GM21447 (cell line): ENCODE measurements around the gene TCEAL1.
"Not testable (repeated sequence)": the region's sequence is repeated elsewhere in the genome, so short reads cannot be mapped to it uniquely, and the experiment has no call there.

ENCODE experiments used
- ATAC-seq: cut with Tn5 transposase; IDR thresholded peaks from one replicate; pipeline ENCODE4 v1.9.1; 2021; ENCODE audit not compliant: unreplicated experiment

The TCEAL1 gene, protein sequence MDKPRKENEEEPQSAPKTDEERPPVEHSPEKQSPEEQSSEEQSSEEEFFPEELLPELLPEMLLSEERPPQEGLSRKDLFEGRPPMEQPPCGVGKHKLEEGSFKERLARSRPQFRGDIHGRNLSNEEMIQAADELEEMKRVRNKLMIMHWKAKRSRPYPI

GRCh38 chrX:103628386-103629317 lies at the start of gene TCEAL1:
TSS of gene TCEAL1 (plus strand) at chrX:103628975. CDS start at chrX:103629917, 942 bp downstream.
- ATAC-seq = peak; percentile 63

DNA sequence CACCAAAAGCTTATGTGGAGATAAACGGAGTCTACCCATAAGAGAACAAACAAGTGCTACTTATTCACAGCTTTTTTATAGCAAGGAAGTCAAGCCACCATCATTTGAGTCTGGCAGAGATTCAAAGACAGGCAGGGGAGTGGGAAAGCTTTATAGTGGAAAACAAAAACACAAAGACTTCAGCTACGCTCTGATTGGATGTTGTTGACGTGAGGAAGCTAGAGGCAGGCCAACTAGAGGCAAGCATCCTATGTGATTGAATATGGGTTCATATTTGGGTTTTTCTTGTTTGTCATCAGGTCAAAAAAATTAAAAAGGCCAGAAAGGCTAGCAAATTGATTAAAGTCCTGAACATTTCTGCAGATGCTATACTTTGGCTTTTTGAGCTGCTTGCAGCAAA lies 44.2 kb upstream of the TCEAL1 start:
- no peak for ATAC-seq

DNA sequence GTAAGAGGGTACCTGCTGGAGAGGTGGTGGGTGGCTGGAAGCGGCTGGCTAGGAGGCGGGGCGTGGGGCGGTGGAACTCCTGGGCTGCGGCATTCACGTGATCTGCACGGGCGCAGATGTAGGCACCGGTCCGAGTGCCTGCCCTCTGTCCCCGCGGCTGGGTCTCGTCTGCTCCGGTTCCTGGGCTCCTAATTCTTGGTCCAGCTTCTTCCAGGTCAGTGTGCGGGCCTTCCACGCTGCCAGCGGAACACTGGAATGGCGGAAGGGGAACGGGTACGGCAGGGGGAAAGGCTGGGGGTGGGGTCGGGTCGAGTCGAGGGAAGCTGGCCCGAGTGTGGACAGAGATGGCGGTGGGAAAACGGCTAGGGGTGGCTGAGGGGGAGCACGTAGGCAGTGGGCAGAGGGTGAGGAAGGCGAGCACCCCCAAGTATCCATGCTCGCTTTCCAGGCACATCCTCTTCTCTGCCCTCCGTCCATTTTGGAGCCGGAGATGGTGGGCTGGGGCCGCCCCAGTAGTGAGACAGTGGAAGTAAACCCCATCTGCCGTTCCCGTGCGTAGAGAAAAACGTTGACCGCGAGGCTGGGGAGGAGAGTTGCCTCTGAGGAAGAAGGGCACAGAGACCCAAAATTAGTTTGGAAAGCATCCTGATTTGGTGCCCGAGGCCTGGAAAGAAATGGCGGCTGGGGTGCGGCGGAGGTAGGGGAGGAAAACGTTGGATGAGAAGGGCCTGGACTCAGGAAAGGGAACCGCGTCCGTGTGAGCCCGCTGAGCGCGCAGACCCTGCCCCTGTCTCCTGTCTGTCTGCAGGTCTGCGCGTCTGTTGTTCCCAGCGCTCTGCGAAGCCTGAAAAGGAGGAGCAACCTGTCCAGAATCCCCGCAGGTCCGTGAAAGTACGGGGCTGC lies 43.1 kb upstream of the TCEAL1 start, which contains the start of gene TCEAL4:
TSS of gene TCEAL4 (plus strand) at position 105 of the 903 bp plus-strand sequence. CDS start 1,161 bp downstream, outside the sequence.
- peak; percentile 90 for ATAC-seq

DNA sequence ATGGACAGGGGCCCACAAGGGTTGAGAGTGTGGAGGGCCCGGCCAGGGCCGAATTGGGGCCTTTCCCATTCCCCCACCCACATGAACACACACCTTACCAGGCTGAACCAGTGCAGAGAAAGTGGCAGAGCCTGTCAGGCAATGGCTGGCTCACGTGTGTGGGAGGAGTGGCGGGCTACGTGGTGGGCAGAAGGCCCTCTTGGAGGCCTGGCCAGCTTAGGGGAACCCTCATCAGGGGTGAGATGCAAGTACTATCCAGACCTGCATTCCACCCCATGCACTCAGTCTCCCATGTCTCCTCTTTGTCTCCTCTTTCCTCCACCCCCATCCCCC lies 42.5 kb upstream of the TCEAL1 start:
- ATAC-seq = peak; percentile 24

DNA sequence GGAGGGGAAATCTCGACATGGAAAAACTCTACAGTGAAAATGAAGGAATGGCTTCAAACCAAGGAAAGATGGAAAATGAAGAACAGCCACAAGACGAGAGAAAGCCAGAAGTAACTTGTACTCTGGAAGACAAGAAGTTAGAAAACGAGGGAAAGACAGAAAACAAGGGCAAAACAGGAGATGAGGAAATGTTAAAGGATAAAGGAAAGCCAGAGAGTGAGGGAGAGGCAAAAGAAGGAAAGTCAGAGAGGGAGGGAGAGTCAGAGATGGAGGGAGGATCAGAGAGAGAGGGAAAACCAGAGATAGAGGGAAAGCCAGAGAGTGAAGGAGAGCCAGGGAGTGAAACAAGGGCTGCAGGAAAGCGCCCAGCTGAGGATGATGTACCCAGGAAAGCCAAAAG lies 42.1 kb upstream of the TCEAL1 start:
- no peak for ATAC-seq

GRCh38 chrX:103592295-103592694 lies 36.5 kb upstream of the TCEAL1 start:
- ATAC-seq = not testable (repeated sequence)

DNA sequence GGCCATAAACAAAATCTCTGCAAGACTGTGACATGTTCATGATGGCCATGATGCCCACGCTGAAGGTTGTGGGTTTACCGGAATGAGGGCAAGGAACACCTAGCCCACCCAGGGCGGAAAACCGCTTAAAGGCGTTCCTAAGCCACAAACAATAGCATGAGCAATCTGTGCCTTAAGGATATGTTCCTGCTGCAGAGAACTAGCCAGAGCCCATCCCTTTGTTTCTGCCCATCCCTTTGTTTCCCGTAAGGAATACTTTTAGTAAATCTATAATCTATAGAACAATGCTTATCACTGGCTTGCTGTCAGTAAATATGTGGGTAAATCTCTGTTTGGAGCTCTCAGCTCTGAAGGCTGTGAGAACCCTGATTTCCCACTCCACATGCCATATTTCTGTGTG lies 33.6 kb upstream of the TCEAL1 start:
- ATAC-seq = not testable (repeated sequence)

DNA sequence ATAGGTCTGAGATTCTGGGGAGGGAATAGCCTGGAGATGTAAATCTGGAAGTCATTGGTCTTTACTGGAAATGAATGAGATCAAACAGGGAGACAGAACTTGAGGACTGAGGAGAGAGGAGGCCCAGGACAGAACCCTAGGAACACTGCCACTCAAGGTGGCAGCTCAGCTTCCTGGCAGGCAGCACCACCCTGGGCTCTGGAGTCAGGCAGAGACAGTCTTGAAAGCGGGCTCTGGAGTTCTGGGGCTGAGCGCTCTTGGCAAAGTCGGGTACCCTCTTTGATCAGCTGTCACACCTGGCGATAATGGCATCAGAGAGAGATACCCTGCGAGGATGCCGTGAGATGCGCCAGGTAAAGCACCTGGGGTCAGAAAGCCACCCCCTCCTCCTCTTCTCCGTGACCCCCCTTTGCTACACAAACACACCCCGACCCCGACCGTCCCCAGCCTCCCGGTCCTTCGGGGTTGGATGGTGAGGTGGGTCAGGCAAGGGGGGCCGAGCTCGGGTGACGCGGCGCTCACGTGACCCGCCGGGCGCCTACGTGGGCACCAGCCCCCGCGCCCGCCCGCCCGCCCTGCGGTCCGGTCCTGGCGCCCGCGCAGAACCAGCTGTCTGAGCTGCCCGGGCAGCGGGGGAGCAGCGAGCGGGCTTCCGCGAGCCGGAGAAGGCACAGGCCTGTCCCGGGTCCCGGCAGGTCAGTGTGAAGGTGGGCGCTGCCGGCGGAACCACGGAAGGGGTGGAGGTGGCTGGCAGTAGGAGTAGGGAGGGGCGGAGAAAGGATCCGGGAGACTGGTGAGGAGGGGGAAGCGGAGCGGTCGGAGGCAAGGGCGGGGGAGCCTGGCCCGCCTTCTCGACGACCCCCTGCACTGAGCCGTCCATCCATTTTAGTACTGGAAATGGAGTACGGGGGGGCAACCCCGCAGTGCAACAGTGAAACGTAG lies 21.1 kb upstream of the TCEAL1 start, which contains the start of gene TCEAL3:
TSS of gene TCEAL3 (plus strand) at position 600 of the 942 bp plus-strand sequence. CDS start 1,102 bp downstream, outside the sequence.
- peak; percentile 73 for ATAC-seq

DNA sequence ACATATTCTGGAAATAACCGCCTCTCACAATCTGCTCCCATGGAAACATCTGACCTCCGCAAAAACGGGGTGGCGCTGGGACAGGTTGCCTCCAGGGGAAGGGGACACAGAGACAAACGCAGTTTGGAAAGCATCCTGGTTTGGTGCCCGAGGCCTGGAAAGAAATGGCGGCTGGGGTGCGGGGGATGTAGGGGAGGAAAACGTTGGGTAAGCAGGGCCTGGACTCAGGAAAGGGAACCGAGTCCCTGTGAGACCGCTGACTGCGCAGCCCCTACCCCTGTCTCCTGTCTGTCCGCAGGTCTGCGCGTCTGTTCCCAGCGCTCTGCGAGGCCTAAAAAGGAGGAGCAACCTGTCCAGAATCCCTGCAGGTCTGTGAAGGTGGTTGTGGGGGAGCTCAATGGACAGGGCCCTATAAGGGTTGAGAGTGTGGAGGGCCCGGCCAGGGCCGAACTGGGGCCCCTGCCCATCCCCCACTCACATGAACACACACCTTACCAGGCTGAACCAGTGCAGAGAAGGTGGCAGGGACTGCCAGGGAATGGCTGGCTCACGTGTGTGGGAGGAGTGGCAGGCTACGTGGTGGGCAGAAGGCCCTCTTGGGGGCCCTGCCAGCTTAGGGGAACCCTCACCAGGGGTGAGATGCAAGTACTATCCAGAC lies 20.3 kb upstream of the TCEAL1 start:
- peak; percentile 37 for ATAC-seq

GRCh38 chrX:103610282-103610681 lies 18.5 kb upstream of the TCEAL1 start:
- ATAC-seq = no peak

GRCh38 chrX:103613362-103613890 lies 15.3 kb upstream of the TCEAL1 start:
- no peak for ATAC-seq

DNA sequence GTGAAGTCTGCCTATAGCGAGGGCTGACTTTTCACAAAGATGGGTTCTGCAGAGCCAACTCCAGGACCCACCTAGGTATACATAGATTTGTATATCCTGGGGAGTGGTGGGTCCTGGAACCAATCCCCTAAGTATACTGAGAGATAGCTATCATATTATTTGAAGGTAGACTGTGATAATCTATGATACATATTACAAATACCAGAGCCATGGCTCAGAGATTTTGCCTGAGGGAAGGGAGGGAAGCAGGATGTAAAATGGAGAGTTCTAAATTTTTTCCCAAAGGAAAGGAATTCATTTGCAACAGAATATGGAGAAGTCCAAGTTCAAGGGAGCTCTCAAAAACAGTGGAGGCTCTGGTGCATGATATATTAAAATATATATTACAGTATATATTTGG lies 13.8 kb upstream of the TCEAL1 start:
- no peak for ATAC-seq

GRCh38 chrX:103615781-103616371 lies 12.9 kb upstream of the TCEAL1 start:
- ATAC-seq = no peak

GRCh38 chrX:103616676-103617186 lies 12.0 kb upstream of the TCEAL1 start:
- ATAC-seq = no peak

DNA sequence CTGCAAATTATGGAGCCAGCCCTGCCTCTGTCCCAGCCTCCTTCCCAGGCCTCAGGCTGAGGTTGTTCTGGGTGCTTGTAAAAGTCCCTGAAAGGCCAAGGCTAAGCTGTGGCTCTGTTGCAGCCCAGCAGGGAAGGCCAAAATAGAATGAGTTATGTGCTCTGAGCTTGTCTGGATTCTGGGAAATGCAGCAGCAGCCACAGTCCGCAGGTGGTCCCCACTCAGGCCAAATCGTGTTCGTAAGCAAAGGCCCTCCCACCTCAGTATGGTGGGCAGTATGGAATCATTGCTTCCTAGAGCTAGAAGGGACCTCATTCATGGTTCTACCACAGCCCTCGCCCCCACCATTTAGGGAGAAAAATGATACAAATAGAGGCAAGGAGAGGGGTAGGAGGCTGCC lies 4.7 kb upstream of the TCEAL1 start:
- no peak for ATAC-seq

DNA sequence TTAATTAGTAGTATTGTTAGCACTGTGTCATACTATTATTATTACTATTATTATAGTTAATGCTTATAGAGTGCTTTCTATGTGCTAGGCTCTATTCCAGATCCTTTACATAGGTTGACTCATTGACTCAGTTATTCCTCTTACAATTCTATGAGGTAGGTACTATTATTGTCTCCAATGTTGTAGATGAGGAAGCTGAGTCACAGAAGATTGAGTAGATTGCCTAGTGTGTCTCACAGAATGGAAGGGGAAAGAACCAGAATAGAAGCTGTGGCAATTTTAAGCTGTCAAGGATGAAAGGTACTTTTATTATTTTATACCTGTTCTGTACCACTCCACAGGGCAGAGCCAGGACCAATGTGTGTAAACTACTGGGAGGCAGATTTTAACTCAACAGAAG lies 1.9 kb upstream of the TCEAL1 start:
- no peak for ATAC-seq

DNA sequence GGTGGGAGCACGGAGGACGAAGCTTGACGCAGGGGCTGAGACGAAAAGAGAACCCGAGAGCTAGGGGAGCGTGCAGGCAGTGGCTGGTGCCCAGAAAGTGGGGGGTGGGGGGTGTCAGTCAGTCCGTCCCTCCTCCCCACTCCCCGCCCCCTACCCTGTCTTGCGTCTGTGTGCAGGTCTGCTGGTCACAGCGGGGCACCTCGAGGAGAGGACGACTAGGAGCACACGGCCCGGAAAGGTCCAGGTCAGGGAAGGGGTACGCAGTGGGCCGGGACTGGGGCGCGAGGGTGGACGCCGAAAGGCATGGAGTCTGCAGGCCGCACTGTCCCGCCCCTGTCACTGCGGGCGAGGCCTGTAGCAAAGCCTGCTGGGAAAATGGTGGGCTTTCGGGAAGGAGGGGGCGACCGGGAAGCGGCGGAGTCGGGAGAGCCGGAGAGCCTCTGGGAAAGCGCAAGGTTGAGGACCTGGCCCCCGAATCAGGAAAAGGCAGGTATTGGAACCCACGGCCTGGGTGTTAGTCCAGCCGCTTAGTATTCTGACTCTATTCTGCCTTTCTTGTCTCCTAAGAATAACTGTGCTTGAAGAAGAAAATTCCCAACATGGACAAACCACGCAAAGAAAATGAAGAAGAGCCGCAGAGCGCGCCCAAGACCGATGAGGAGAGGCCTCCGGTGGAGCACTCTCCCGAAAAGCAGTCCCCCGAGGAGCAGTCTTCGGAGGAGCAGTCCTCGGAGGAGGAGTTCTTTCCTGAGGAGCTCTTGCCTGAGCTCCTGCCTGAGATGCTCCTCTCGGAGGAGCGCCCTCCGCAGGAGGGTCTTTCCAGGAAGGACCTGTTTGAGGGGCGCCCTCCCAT lies 769 bp downstream of the TCEAL1 start:
- ATAC-seq = peak; percentile 40

- peak; percentile 9 for ATAC-seq
Observed at GRCh38 chrX:103630171-103630511, 1.4 kb downstream of the TCEAL1 start.
